ENCODE data around the gene PKN1.
"Not testable (repeated sequence)": the region's sequence is repeated elsewhere in the genome, so short reads cannot be mapped to it uniquely, and the experiment has no call there.

Gene PKN1

DNA sequence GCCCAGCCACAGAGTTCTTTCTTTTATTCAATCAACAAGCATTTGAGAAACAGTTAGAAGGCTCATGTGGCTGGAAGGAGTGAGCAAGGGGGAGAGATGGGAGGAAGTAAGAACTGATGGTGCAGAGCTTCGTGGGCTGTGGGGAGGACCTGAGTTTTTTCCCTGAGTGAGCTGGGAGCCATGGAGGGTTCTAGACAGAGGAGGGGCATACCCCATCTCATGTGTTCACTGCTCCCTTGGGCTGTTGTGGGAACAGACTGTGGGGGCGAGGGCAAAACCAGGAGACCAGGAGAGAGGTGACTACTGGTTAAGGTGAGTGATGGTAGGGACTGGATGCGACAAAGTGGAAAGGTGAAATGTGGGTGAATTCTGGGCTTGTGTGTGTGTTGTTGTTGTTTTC lies 2.4 kb upstream of the PKN1 start:
- DNase-seq (ENCODE audit: low spot score) (no peak), FAIRE-seq (no peak)

DNA sequence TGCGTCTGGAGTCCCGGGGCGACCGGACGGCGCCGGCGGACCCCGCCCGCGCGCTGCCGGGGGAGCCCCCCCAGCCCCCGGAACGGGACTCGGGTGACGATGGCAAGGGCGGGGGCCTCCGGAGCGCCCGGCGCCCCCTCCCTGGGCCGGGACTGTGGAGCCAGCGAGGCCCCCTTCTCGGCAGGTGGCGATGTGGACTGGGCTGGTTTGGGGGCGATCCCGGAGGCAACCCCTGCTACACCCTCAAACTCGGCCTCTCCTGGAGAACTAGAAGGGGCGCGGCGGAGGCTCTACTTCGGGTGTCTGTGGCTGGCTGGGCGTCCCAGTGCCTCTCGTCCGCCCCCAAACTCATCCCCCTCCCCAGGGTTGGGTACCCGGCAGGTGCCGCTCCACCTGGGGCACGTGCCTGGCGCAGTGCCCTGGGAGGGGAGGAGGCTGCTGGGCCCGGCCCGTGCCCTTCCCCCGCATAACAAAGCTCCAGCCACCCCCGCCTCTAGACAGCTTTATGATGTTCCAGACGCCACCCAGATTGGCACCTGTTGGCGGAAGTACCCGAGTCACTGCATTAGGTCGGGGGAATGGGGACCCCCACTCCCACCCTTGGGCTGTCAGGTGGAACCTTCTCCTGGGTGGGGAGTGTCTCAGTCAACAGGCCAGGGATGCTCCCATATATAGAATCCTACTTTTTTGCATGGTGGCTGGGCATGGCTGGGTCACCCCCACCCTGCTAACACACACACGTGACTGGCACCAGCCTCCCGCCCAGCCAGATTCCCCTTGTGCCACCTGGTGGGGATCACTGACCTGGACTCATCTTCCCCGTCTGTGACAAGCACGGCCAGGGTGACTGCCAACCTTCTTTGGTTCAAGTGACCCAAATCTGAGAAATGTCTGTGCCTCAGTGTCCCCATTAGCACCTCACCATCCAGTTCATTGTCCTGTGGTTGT lies 722 bp downstream of the PKN1 start:
- peak; percentile 12 for DNase-seq (ENCODE audit: low spot score)

DNA sequence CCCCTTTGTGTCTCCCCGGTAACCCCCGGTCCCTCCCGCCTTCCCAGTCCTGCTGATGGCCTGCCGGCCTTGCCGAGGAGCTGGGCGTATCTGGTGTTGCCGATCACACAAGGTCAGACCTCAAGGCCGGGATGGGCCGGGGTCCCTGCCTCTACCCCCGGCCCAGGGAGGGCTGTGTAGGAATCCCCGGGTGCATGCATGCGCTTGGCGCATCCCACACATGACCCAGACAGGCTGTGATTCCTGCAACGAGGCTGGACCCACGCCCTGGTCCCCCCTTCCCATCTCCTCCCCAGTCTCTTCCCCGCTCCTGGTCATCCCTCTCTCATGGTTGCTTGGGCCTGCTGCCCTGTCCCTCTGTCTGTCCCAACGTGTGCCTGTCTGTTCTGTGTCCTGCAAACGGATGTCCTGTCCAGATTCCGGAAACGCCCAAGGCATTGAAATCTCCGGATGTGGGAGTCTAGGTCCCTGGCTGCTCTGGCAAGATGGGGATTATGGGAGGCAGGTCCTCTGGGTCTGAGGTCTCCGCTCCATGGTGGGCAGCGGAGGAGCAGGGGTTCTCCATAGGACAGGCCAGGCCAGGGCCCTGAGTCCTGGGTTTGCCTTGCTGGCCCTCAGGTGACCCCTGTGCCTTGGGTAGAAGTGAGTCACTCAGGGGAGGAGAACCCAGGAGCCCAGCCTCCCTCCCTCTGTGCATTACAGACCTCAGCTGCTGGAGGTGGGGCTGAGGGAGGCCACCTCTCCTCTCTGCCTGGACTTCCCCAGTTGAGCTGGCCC lies 1.6 kb downstream of the PKN1 start:
- DNase-seq (ENCODE audit: low spot score) (peak; percentile 31), FAIRE-seq (no peak)

More for the DNA sequence above, 722 bp downstream of the PKN1 start:
- no peak for FAIRE-seq

DNA sequence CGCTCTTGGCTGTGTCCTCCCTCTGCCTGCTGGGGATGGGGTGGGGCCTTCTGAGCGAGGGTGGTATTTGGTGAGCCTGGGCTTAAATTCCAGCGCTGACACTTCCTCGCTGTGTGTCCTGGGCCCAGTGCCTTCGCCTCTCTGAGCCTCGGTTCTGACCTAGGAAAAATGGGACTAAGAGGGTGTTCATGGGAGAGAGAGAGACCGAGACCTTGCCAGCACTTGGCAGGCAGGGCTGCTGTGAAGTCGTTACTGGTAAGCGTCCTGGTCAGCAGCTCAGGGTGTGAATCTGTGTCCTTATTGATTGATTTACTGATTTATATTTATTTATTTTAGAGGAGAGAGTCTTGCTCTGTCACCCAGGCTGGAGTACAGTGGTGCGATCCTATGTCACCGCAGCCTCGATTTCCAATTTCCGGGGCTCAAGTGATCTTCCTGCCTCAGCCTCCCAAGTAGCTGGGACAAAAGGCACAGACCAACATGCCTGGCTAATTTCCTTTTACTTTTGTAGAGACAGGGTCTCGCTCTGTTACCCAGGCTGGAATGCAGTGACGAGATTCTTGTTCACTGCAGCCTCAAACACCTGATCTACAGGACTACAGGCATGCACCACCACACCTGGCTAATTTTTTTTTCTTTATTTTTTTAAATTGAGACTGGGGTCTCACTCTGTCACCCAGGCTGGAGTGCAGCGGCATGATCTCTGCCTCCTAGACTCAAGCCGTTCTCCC lies 2.4 kb downstream of the PKN1 start:
- DNase-seq (ENCODE audit: low spot score) (no peak), FAIRE-seq (no peak)

DNA sequence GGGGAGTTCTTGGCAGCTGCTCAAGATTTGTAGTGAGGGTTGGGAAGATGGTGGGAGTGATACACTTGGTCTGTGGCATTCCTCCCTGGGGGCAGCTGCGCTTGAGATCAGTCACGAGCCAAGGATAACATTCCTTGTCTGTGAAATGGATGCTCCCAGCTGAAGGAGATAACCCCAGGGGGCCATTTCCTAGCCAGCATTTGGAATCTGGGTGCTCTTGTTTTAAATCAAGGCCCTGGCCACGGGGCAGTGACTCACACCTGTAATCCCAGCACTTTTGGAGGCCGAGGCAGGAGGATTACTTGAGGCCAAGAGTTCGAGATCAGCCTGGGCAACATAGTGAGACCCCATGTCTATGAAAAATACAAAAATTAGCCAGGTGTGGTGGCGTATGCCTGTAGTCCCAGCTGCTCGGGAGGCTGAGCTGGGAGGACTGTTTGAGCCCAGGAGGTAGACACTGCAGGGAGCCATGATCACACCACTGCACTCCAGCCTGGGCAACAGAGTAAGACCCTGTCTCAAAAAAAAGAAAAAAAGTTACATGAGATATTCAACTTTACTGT lies 4.6 kb downstream of the PKN1 start:
- DNase-seq (ENCODE audit: low spot score), result no peak
- no peak for FAIRE-seq

DNA sequence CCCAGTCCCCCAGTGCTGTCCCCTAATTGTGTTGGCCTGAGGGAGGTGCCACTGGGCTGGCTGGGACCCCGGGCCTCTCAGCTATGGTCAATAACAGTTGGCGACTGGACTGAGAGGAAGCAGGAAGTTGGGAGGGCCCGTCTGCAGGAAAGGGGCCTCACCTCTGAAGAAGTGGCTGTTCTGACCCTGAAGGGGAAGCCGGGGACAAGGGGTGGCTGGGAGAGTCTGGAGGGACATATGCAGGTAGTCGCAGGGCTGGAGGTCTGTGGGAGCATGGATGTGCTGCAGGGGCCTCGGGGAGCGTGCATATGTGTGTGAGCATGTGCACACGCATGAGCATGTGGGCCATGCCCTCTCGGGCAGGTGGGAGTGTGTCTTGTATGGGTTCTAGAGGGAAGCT lies 5.9 kb downstream of the PKN1 start:
- DNase-seq (ENCODE audit: low spot score) (no peak), FAIRE-seq (no peak)

DNA sequence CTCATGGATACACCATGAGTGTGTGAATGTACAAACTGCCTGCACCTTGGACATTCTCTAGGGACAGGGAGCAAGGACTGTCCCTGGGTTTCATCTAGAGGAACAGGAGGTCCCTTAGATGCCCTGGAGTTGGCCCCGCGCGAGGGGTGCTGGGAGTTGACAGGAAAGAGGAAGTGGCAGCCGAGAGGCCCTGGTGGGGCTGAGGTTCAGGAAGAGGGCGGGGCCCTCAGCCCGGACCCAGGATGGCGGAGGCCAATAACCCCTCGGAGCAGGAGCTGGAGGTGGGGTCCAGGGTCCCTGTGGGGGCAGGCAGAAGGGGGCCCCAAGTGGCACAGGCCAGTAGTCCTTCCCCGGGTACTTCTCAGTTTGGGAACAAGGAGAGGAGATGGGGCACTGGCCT lies 6.9 kb downstream of the PKN1 start:
- DNase-seq (ENCODE audit: low spot score) (no peak), FAIRE-seq (no peak)

DNA sequence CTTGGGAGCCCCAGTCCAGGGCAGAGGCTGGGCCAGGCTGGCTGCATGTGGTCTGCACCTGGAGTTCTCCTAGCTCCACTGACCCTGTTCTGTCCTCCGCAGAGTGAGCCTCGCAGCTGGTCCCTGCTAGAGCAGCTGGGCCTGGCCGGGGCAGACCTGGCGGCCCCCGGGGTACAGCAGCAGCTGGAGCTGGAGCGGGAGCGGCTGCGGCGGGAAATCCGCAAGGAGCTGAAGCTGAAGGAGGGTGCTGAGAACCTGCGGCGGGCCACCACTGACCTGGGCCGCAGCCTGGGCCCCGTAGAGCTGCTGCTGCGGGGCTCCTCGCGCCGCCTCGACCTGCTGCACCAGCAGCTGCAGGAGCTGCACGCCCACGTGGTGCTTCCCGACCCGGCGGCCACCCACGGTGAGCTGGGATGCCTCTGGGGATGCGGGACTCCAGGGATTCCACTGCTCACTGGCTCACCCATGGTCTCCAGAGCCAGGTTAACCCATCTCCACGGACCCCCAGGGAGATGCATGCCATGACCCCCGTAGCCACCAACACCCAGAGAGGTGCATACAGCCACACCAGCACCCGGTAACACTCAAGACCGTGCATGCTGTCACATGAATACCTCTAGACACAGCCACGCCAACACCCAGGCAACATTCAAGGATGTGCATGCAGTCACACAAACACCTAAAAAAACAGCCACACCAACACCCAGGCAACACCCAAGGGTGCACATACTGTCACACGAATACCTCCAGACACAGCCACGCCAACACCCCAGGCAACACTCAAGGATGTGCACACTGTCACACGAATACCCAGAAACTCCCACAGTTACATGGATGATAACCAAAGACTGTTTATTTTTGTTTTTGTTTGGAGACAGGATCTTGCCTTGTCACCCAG lies 8.2 kb downstream of the PKN1 start:
- DNase-seq (ENCODE audit: low spot score), result no peak
- no peak for FAIRE-seq

DNA sequence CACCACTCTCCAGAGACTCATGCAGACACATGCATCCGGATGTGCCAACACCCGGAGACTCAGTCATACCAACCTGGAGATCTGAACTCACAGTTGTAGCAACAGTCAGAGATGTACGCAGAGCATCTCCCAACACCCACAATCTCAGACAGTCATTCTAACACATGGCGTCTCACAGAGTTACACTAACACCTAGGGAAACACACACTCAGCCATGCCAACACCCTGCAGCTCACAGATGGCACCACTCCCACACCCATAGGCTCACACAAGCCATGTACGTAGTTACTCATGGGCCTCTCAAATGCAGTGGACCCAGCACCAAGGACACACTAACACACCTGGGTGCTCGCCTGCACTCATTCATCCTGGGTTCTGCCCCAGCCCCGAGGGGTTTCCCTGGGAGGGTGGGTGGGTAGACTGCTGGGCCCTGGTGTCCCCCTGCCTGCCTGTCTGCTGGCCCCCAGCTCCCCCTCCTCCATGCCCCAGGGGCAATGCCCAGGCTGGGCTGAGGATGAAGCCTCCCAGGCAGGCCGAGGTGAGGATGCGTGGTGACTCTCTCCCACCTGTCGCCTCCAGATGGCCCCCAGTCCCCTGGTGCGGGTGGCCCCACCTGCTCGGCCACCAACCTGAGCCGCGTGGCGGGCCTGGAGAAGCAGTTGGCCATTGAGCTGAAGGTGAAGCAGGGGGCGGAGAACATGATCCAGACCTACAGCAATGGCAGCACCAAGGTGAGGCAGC lies 10.0 kb downstream of the PKN1 start:
- DNase-seq (ENCODE audit: low spot score), result no peak
- no peak for FAIRE-seq

DNA sequence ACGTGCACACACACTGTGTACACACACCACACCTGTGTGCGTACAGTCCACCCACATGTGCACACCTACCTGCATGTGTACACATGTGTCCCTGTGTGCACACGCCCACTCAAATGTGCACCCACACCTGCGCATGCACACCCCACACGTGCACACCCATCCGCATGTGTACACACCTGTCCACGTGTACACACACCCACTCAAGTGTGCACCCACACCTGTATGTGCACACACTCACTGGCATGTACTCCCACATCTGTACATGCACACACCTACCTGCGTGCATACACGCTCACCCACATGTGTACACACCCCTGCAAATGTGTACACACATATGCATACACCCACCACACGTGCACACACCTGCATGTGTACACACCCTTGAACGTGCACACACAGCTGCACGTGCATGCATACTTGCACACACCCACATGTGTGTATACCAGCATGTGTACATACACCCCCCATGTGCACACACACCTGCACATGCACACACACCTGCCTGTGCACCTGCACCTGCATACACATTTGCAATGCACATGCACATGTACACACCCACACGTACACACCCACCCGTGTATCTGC lies 10.6 kb downstream of the PKN1 start:
- no peak for DNase-seq (ENCODE audit: low spot score)
- FAIRE-seq, result no peak

DNA sequence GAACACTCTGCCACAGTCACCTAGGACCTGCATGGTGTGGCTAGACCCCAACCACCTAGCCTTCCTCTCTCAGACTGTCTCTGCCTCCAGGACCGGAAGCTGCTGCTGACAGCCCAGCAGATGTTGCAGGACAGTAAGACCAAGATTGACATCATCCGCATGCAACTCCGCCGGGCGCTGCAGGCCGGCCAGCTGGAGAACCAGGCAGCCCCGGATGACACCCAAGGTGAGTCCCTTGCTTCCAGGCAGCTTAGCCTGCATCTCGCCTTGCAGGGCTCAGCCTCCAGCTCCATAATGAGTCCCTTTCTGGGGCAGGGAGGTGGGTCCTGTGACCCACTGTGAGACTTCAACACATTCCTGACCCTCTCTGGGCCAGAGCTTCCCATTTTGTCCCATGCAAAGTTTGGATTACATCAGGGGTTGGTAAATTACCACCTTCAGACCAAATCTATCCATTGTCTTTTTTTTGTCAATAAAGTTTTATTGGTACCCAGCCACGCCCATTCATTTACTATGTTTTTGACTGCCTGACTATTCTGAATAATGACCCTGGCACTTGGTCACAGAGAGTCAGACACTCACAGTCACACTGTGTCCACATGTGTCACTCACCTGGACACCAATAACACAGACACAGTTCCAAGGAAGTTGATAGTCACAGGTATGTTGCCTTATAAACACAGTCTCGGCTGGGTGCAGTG lies 13.4 kb downstream of the PKN1 start:
- no peak for DNase-seq (ENCODE audit: low spot score)
- FAIRE-seq, result no peak

DNA sequence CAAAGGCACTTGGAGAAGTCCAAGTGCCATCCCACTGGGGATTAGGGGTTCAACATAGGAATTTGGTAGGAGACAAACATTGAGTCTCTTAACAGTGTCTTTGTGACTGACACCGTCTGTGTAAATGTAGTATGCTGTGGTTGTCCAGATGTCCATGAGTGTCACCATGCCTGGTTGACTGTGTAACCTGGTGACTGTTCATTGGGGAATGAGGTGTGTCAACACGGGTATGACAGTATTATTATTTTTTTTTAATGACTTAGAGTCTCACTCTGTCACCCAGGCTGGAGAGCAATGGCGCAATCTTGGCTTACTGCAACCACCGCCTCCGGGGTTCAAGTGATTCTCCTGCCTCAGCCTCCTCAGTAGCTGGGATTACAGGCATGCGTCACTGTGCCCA lies 16.2 kb downstream of the PKN1 start:
- DNase-seq (ENCODE audit: low spot score), result no peak
- FAIRE-seq, result no peak

DNA sequence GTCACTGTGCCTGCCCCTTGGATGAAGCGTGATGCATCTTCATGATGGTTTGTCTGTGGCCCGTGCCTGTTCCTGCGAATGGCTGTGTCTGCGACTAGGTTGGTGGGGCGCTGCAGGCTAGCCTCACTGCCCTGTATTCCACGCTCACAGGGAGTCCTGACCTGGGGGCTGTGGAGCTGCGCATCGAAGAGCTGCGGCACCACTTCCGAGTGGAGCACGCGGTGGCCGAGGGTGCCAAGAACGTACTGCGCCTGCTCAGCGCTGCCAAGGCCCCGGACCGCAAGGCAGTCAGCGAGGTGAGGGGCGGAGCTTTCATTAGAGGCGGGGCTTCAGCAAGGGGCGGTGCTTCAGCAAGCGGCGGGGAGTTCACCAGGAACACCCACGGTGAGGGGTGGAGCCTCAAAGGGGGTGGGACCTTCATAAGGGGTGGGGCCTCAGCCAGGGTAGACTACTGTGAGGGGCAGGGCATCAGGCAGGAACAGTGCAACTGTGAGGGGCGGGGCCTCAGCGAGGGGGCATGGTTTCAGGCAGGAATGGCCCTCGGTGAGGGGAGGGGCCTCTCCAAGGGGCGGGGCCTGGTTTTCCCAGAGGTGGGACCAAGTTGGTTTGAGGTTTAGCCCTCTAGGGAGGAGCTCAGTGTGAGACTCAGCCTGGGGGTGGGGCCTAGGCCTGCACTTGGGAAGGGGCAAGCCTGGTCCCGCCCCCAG lies 17.2 kb downstream of the PKN1 start:
- peak; percentile 43 for DNase-seq (ENCODE audit: low spot score)
- FAIRE-seq, result no peak

DNA sequence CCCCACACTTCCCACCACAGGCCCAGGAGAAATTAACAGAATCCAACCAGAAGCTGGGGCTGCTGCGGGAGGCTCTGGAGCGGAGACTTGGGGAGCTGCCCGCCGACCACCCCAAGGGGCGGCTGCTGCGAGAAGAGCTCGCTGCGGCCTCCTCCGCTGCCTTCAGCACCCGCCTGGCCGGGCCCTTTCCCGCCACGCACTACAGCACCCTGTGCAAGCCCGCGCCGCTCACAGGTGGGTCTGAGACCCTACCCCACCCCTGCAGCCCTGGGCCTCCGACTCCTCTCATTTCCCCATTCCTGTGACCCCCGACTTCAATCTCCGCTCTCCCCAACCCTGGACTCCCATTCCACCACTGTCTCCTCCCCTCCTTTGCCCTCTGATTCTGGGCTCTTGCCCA lies 17.8 kb downstream of the PKN1 start:
- DNase-seq (ENCODE audit: low spot score), result no peak
- no peak for FAIRE-seq

DNA sequence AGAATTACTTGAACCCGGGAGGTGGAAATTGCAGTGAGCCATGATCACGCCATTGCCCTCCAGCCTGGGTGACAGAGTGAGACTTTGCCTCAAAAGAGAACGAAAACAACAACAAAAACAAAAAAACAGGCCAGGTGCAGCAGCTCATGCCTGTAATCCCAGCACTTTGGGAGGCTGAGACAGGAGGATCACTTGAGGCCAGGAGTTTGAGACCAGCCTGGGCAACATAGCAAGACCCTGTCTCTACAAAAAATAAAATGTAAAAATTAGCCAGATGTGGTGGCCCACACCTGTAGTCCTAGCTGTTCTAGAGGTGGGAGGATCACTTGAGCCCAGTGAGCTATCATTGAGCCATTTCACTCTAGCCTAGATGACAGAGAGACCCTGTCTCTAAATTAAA lies 19.2 kb downstream of the PKN1 start:
- FAIRE-seq; DNase-seq (ENCODE audit: low spot score): not testable (repeated sequence)

DNA sequence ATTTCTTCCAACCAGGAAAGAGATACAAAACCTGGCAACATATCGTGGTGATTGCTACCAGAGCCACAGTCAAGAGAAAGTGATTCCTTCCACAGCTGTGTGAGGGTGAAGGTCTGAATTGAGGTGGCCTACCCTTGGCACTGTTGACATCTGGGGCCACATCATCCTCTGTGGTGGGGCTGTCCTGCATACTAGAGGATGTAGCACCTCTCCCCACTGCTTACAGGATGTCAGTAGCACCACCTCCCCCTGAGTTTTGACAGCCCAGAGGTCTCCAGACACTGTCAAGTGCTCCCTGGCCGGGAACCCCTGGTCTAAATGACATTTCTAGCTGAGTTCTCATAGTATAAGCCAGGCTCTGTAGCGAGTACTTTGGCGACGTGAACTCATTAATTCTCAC lies 26.6 kb downstream of the PKN1 start:
- FAIRE-seq (no peak), DNase-seq (ENCODE audit: low spot score) (no peak)

DNA sequence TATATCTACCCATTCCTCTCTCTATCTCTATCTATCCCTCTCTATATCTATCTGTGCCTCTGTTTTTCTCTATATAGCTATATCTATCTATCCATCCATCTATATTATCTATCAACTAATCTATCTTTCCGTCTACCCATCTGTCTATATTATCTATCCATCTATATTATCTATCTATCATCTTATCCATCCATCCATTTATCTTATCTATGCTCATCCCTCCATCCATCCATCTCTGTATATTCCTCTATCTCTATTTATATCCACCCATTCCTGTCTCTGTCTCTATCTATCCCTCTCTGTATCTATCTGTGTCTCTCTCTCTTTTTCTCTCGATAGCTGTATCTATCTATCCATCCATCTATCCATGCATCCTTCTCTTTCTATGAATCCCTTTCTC lies 27.8 kb downstream of the PKN1 start:
- no peak for DNase-seq (ENCODE audit: low spot score)
- no peak for FAIRE-seq

DNA sequence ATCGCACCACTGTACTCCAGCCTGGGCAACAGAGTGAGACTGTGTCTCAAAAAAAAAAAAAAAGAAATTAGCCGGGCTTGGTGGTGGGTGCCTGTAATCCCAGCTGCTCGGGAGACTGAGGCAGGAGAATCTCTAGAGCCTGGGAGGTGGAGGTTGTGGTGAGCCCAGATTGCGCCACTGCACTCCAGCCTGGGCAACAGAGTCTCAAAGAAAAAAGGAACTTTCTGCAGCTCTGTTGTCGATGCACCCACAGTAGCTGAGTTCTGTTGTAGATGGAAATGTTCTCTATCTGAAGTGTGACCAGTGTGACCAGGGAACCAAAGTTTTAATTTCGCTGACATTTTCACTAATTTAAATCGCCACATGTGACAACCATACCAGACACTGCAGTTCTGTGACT lies 29.3 kb downstream of the PKN1 start:
- DNase-seq (ENCODE audit: low spot score); FAIRE-seq: not testable (repeated sequence)
